NAMALWA (cell line): ENCODE results near the gene HRC.
"Not testable (repeated sequence)": the region's sequence is repeated elsewhere in the genome, so short reads cannot be mapped to it uniquely, and the experiment has no call there.

Experiments used
- DNase-seq: peaks from one replicate; pipeline ENCODE4 v3.0.0-alpha.2; 2015; ENCODE audit warnings: low spot score

HRC gene

GRCh38 chr19:49155005-49155819, at the start of gene HRC:
Gene HRC, minus strand, starts transcription at chr19:49155396. Its CDS starts 159 bp downstream, at chr19:49155237.
- DNase-seq = no peak

- no peak for DNase-seq
Measured at GRCh38 chr19:49201042-49201441, 45.8 kb upstream of the HRC start.

GRCh38 chr19:49200238-49200862, 45.2 kb upstream of the HRC start:
- peak; percentile 68 for DNase-seq

DNA sequence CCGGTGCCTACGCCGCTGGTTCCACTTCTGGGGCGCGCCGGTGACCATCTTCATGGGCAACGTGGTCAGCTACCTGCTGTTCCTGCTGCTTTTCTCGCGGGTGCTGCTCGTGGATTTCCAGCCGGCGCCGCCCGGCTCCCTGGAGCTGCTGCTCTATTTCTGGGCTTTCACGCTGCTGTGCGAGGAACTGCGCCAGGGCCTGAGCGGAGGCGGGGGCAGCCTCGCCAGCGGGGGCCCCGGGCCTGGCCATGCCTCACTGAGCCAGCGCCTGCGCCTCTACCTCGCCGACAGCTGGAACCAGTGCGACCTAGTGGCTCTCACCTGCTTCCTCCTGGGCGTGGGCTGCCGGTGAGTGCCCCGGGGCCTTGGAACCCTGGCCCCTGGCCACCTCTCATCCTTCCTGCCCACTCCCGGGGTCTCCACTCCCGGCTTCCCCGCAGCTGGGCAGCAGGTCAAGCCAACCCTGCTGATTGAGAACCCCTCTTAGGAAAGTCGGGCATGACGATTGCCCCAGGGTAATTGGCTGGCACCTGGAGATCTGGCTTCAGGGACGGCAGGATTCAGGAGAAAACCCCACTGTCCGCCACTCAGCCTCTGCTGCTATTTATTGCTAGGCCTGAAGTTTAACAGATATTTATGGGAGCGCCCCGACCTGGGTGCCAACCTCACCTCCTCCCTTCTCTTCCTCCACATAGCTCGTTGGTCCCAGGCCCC, 41.5 kb upstream of the HRC start:
- DNase-seq = no peak

DNA sequence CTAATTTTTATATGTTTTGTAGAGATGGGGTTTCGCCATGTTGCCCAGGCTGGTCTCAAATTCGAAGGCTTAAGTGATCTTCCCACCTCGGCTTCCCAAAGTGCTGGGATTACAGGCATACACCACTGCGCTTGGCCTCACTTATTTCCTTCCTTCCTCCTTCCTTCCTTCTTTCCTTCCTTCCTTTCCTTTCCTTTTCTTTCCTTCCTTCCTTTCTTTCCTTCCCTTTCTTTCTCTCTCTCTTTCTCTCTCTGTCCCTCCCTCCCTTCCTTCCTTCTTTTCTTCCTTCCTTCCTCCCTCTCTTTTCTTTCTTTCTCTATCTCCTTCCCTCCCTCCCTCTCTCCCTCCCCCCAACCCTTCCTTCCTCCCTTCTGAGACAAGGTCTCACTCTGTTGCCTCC, 39.2 kb upstream of the HRC start:
- DNase-seq = no peak

- DNase-seq = no peak
Measured at GRCh38 chr19:49193822-49194394, 38.7 kb upstream of the HRC start.

DNA sequence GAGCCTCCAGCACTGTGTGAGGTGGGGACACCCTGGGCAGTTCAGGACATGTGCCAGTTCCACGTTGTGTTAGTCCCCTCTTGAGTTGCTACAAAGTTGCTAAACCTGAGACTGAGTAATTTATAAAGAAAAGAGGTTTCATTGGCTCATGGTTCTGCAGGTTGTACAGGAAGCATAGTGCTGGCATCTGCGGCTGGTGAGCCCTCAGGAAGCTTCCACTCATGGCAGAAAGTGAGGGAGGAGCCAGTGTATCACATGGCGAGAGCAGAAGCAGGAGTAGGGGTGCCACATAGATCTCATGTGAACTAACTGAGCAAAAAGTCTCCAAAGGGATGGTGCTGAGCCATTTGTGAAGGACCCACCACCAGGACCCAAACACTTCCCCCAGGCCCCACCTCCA, 35.6 kb upstream of the HRC start:
- DNase-seq = no peak

GRCh38 chr19:49189259-49189658, 34.1 kb upstream of the HRC start:
- no peak for DNase-seq

GRCh38 chr19:49188626-49189200, 33.5 kb upstream of the HRC start:
- no peak for DNase-seq

- no peak for DNase-seq
Measured at GRCh38 chr19:49186108-49186507, 30.9 kb upstream of the HRC start.

GRCh38 chr19:49182848-49183375, 27.7 kb upstream of the HRC start:
- no peak for DNase-seq

DNA sequence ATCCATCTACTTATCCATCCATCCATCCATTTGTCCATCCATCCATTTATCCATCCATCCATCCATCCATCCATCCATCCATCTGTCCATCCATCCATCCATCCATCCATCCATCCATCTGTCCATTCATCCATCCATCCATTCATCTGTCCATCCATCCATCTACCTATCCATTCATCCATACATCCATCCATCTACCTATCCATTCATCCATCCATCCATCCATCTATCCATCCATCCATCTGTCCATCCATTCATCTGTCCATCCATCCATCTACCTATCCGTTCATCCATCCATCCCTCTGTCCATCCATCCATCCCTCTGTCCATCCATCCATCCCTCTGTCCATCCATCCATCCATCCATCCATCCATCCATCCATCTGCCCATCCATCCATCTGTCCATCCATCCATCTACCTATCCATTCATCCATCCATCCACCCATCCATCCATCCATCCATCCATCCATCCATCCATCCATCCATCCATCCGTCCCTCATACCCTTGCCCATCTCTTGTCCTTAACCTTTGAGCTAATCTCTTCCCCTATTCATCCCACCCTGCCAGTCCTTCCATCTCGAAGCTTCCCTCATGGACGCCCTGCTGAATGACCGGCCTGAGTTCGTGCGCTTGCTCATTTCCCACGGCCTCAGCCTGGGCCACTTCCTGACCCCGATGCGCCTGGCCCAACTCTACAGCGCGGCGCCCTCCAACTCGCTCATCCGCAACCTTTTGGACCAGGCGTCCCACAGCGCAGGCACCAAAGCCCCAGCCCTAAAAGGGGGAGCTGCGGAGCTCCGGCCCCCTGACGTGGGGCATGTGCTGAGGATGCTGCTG, 27.0 kb upstream of the HRC start:
- DNase-seq = not testable (repeated sequence)

DNA sequence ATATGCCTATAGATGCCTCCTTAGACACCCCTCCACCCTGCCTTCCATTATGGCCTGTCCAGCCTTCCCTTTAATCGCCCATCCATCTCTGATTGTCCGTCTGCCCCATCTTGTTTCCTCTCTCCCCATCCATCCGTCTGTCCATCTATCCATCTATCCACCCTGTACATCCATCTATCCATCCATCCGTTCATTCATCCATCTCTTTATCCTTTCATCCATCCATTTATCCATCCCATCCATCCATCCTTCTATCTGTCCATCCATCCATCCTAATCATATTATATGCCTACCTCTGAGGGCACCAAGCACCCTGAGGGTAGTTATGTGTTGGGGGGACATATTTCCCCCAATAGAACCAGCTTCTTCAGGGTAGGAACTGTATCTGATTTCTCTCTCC, 25.5 kb upstream of the HRC start:
- DNase-seq = no peak

DNA sequence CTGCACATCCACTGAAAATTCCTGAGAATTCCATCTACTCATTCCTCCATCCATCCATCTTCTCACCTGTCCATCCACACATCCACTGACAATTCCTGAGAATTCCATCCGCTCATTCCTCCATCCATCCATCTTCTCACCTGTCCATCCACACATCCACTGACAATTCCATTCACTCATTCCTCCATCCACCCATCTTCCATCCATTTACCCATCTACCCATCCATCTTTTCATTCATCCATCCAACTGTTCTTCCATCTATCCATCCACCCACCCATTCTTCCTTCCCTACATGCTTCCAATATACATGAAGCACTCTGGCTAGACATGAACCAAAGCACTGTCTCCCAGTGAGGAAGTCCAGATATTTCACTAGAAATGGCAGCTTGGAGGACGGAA, 18.0 kb upstream of the HRC start:
- DNase-seq = no peak

DNA sequence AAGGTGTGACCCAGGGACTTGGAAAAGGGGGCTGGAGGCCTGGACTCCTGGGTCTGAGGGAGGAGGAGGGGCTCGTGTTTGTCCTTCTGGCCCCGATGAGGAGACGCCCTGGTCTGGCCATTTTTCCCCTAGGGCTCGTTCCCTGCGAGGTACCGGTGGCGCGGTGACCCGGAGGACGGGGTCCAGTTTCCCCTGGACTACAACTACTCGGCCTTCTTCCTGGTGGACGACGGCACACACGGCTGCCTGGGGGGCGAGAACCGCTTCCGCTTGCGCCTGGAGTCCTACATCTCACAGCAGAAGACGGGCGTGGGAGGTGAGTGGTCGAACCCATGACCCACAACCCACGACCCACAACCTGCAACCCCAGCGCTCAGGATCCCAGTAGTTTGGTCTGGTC, 13.2 kb upstream of the HRC start:
- DNase-seq = no peak

DNA sequence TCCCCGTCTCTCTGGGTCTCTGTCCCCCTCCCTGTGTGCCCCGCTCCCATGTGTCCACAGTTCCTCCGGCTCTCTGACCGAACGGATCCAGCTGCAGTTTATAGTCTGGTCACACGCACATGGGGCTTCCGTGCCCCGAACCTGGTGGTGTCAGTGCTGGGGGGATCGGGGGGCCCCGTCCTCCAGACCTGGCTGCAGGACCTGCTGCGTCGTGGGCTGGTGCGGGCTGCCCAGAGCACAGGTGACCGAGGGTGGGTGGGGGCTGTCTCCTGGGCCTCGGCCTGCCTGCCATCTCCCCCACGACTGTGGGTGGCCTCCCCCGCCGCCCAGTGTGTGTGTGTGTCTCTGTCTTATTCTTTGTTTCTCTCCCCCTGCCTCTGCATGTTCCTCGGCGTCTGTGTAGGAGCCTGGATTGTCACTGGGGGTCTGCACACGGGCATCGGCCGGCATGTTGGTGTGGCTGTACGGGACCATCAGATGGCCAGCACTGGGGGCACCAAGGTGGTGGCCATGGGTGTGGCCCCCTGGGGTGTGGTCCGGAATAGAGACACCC, 12.7 kb upstream of the HRC start:
- no peak for DNase-seq

DNA sequence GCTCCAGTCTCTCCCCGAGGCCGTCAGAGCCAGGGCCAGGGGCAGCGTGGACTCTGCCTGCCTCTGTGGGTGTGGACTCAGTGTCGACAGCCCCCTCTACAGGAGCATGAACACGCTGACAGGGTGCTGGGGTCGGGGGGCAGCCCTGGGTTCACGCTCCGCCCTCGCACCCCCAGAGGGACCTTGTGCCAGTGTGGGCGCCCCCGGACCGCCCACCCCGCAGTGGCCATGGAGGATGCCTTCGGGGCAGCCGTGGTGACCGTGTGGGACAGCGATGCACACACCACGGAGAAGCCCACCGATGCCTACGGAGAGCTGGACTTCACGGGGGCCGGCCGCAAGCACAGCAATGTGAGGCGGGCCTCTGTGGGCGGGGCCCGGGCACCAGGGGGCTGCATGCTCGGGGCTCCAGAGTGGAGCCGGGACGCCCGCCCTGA, 10.7 kb upstream of the HRC start:
- DNase-seq = no peak

DNA sequence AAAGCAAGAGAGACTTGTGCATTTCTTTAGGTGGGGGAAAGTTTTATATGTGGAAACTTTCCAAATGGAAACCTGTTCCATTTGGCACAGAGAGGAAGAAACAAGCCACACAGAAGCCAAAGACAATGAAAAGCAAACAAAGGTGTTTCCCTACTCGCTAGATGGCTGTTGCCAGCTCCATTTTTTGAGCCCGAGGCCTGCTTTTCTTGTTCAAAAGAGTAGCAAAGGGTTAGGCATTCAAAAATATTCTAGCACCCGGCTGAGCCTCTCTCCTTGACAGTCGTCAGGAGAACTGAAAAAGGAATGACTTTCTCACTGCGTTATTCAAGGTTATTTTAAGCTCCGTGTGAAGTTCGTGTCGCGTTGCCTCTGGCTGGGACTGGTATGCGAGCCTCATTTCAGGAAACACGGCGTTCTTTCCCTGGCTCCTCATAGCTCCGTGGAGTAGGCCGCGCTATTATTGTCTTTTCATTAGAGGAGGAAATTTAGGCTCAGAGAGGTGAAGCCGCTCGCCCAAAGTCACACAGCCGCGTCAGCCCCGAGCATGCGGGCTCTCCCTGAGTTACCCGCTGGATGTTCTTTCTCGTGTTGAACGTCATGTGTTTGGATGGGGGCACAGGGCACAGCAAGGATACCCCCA, 10.0 kb upstream of the HRC start:
- no peak for DNase-seq

DNA sequence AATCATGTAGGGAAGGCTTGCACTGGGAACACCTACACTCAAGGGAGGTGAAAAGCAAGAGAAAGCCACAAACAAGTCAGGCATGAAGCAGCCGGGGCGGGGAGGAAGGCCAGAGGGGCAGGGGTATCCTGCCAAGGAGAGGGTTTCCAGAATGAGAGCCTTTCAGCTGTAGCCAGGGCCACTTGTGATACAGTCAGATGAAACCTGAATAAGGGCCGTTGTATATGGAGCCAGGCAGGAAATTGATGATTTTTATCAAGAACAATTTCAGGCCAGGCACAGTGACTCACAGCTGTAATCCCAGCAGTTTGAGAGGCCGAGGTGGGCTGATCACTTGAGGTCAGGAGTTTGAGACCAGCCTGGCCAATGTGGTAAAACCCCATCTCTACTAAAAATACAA, 6.8 kb upstream of the HRC start:
- DNase-seq = no peak

GRCh38 chr19:49160450-49161189, 5.4 kb upstream of the HRC start:
- no peak for DNase-seq
